ENCODE data around the gene GNAI3.

GNAI3 gene

DNA sequence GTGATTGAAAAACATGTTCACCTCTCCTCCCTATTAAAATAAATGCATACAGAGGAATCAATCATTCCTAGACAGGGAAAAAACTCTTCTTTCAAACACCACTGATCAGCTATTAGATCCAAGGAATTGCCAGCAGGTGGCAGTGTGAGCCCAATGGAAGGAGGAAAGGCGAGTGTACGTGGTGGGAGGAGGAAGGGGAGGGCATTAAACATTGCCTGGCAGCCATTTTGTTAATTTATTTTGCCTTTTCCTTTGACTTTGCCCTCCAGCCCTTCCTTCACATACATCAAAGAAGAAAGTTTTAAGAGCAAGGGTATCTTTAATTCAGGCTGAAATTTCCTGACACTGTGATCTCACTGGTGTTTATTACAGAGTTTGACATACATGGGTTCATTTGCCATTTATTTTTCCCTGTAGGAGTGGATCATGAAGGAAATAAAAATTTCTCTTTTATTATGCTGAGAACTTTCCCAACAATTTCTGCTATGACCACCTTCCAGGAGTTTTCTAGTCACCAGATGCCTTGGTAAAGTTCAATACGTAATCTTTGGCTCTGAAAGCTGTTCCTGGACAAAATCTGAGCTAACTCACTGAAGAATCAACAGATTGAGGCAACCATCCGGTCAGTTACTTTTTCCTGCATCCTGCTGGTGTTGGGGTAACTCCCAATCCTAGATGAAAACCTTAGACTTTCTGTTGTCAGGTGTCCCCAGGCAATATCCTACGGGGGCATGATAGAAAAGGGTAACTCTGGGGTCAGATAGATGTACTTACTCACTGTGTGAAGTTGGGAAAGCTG, 1.9 kb upstream of the GNAI3 start:
- DNase-seq: peak; percentile 88

- DNase-seq: peak; percentile 19
Measured at GRCh38 chr1:109547463-109548320, 723 bp upstream of the GNAI3 start.

GRCh38 chr1:109556563-109556962, 8.1 kb downstream of the GNAI3 start:
- no peak for DNase-seq

- DNase-seq: no peak
Measured at GRCh38 chr1:109557520-109557919, 9.1 kb downstream of the GNAI3 start.

GRCh38 chr1:109559995-109560394, 11.6 kb downstream of the GNAI3 start:
- no peak for DNase-seq

- DNase-seq: no peak
Measured at GRCh38 chr1:109564194-109564878, 15.9 kb downstream of the GNAI3 start.

DNA sequence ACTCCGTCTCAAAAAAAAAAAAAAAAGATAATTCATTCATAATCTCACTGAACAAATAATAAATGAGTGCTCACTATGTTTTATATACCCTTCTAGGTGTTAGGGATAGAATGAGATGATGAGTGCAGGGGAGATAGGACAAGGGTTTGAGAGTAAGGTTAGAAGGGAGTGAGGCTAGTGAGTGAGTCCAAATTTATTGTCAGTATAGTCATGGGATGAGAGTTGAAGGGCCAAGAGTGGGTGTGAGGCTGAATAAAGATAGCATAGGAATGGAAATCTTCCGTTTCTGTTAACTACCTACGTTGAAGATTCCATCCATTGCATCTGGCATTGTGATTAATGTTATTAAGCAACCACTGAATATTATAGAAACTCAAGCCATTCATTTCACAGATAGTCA, 16.8 kb downstream of the GNAI3 start:
- no peak for DNase-seq

DNA sequence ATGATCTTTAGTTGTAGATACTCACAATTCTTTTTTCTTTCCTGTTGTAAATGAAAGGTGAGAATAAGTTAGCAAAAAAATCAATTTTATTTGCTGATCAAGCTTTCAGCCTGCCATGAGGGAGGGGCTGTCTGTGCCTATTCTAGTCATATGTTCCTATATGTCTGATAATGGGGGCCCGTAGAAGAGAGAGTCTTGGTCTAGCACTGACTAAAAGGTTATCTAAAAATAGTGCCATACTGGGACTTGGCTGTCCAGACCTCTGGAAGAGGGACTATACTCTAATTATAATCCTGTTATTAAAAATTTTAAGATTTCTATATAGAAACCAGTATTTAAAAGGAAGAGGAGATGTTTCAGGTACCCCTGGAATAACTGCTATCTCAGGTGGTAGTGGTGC, 18.6 kb downstream of the GNAI3 start:
- no peak for DNase-seq

- DNase-seq: no peak
Measured at GRCh38 chr1:109567877-109568672, 19.7 kb downstream of the GNAI3 start.

GRCh38 chr1:109569323-109569722, 20.9 kb downstream of the GNAI3 start:
- no peak for DNase-seq

GRCh38 chr1:109570414-109570813, 22.0 kb downstream of the GNAI3 start:
- no peak for DNase-seq

DNA sequence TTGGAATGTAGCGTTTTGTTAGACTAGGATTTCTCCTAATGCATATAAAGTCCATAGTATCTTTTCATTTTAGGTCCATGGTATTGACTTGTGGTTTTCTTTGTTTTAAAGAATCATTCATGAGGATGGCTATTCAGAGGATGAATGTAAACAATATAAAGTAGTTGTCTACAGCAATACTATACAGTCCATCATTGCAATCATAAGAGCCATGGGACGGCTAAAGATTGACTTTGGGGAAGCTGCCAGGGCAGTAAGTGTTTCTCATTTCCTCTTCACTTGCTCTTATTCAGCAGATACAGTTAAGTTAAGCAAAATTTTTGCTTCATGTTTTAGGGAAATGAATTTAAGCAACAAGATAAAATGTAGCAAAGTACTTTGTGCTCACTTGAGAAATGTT, 25.4 kb downstream of the GNAI3 start:
- no peak for DNase-seq

DNA sequence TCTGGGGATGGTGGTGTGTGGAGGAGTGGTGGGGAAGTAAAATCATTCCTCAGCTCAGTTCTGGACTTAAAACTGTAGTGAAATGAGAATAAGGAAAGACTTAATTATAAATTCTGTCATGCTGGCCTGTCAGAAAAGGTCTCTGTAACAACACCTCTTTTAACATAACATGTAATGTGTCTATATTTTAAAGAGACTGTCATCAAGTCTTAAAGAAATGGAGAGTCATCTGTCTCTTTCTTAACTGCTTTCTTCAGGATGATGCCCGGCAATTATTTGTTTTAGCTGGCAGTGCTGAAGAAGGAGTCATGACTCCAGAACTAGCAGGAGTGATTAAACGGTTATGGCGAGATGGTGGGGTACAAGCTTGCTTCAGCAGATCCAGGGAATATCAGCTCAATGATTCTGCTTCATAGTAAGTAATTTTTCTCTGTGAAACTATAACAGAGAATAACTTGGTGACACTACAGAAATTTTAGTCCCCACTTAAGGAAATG, 30.6 kb downstream of the GNAI3 start:
- DNase-seq: no peak

- DNase-seq: no peak
Measured at GRCh38 chr1:109579491-109579890, 31.1 kb downstream of the GNAI3 start.

- DNase-seq: no peak
Measured at GRCh38 chr1:109582021-109582420, 33.6 kb downstream of the GNAI3 start.

GRCh38 chr1:109584766-109585165, 36.4 kb downstream of the GNAI3 start:
- no peak for DNase-seq

DNA sequence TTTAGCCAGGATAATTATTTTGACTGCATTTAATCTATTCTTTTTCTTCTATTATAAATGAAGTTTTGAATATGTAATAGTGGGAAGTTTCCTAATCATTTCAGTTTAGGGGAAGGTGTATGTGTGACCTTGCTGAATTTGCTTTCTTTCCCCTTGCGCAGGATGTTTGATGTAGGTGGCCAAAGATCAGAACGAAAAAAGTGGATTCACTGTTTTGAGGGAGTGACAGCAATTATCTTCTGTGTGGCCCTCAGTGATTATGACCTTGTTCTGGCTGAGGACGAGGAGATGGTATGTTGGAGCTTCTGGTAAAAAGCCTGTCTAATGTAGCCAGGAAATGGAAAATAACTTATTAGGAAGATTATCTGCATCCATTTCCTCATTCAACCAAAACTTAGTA, 37.6 kb downstream of the GNAI3 start:
- no peak for DNase-seq

GRCh38 chr1:109589177-109589576, 40.8 kb downstream of the GNAI3 start:
- no peak for DNase-seq

DNA sequence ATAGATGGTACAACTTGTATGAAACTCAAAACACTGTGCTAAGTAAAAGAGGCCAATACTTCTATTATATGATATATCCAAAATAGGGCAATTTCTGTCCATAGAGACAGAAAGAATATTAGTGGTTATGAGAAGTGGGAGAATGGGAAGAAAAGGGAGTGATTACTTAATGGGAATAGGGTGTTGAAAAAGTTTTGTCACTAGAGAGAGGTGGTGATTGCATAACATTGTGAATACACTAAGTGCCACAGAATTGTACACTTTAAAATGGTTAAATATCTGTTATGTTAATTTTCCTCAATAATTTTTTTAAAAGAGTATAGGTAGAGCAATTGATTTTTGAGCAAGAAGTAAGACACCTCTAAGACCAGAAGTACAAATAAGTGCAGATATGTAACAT, 41.3 kb downstream of the GNAI3 start:
- no peak for DNase-seq

- DNase-seq: no peak
Measured at GRCh38 chr1:109592916-109593315, 44.5 kb downstream of the GNAI3 start.

DNA sequence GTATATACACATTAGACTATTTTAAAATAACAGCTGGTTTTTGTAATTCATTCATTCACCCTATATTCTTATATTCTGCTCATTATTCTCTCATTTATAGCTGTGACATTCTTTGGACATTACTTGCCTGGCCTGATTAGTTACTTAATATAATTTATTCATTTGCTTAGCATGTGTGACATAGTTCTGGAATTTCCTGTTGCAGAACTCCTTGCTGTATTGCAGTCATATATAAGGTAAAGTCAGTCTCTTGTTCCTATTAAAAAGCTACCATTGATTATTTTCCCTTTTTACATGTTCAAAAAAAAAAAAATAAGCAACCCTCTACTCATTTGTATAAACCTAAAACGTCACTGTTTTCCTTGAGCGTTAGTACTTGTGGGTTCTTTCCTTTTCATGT, 47.1 kb downstream of the GNAI3 start:
- no peak for DNase-seq

DNA sequence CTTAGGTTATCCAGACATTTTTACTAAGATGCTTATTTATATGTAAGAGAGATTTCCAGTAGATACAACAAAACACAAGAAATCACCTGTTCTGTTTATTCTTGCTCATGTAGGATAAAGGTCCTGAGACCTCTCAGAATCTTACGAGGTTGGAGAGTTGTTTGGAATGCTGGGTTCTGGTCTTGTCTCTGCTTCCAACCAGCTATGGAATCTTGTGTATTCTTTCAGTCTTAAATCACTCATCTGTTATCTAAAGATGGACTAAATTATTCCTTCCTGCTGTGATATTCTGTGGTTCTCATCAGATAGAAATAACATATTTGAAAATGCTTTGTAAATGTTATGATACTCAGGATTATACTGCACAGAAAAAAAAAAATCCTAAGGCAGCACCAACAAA, 49.7 kb downstream of the GNAI3 start:
- no peak for DNase-seq

DNA sequence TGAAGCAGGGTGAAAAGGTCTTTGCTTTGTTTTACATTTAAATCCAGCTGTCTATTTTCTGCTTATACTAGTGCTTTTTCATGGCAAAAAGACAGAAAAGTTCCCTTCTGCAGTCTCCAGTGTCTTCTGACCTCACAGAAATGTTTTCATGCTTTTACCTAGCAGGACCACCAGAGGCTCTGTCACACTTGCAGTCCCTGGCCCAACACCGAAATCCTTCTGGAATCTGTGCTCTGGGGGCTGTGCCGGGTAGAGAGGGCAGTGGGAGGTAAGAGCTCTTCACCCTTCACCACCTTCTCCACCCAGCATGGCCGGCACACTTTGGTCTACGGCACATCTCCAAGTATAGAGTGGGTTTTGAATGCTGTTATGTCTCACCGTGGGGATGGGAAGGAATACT, 50.2 kb downstream of the GNAI3 start:
- no peak for DNase-seq
